K562 (cell line): ENCODE data around the gene NCOA3. TPM values are rescaled to one million over a fixed set of nuclear protein-coding genes. Genes with fewer than 3 reads are reported as not detected.

ENCODE experiments used
- ATAC-seq: fragments of 200-7000 bp; cut with Tn5 transposase; 3 replicates; pipeline ENCODE4 v1.9.1; 2020; ENCODE audit warnings: moderate library complexity
- BruUV-seq: library from RNA; stranded (reverse); fragments of 400-500 nt; replicated peaks from 2 replicates; lab custom pipeline; 2021; lab: Mats Ljungman, UMichigan
- CTCF ChIA-PET: fragments of 300-600 bp; formaldehyde crosslinking; extraction: SDS; loops from one replicate; lab custom pipeline; 2021; ENCODE audit warnings: low intra/inter-chr PET ratio; lab: Yijun Ruan, JAX
- POLR2A ChIA-PET: fragments of 300-600, 350-650 bp; sonication (Branson Sonifier 250); formaldehyde crosslinking; extraction: SDS; loops from one replicate; lab custom pipeline; 2021; ENCODE audit warnings: antibody characterized with exemption, inconsistent platforms; lab: Yijun Ruan, JAX
- DNase-seq, 4 experiments: peaks; one replicate each; pipeline versions ENCODE4 v3.0.0 to v3.0.0-alpha.2; 2011 to 2018; ENCODE audit warnings: low spot score in 3 of 4, mixed read lengths in 3 of 4; ENCODE audit errors: extremely low read depth in 1 of 4
- FAIRE-seq: peaks from 2 replicates; lab custom pipeline; 2011; peaks lifted over from hg19 to GRCh38; lab: Jason Lieb, UNC
- H2AFZ ChIP-seq: 2 replicates; pipeline ENCODE4 v1.6.0; 2011; ENCODE audit warnings: low read depth, low read length, control low read depth, inconsistent platforms
- H3K27ac ChIP-seq: fragments of 200-600 bp; 3 replicates; pipeline ENCODE4 v1.8.0; 2011; ENCODE audit warnings: low read depth, mild to moderate bottlenecking, control low read depth, inconsistent platforms, low read length, moderate library complexity, mixed read lengths; ENCODE audit errors: extremely low read depth
- H3K27me3 ChIP-seq, 2 experiments: fragments of 300-600 bp in 1 of 2; 2 replicates in 1 of 2; 3 replicates in 1 of 2; pipeline versions ENCODE4 v1.6.0 to v1.8.0; 2011; ENCODE audit warnings: inconsistent platforms in 2 of 2, low read length in 2 of 2, mild to moderate bottlenecking in 1 of 2, mixed read lengths in 1 of 2, moderate library complexity in 1 of 2; ENCODE audit not compliant: control insufficient read depth in 2 of 2, insufficient read depth in 2 of 2
- H3K36me3 ChIP-seq: fragments of 300-600 bp; 3 replicates; pipeline ENCODE4 v1.8.0; 2011; ENCODE audit warnings: mild to moderate bottlenecking, low read length, inconsistent platforms; ENCODE audit not compliant: control insufficient read depth, insufficient read depth
- H3K4me1 ChIP-seq, 2 experiments: fragments of 200-600 bp in 1 of 2; replicated peaks in 1 of 2; 2 replicates in 1 of 2; 3 replicates in 1 of 2; pipeline versions ENCODE4 v1.5.1 to v1.8.0; 2011; ENCODE audit warnings: inconsistent platforms in 2 of 2, low read length in 2 of 2, mild to moderate bottlenecking in 1 of 2, mixed read lengths in 1 of 2, moderate library complexity in 1 of 2; ENCODE audit not compliant: control insufficient read depth in 2 of 2, insufficient read depth in 2 of 2
- H3K4me2 ChIP-seq: 2 replicates; pipeline ENCODE4 v1.6.1; 2011; ENCODE audit warnings: low read length, control low read depth, inconsistent platforms, mixed read lengths; ENCODE audit not compliant: insufficient read depth
- H3K4me3 ChIP-seq: fragments of 200-600 bp; sonication (generic), shearing (Covaris generic); 2 replicates; pipeline ENCODE4 v1.5.1; 2016; ENCODE audit warnings: control low read depth, inconsistent platforms
- H3K79me2 ChIP-seq: fragments of 200-600 bp; 3 replicates; pipeline ENCODE4 v1.8.0; 2011; ENCODE audit warnings: low read length, inconsistent platforms; ENCODE audit not compliant: control insufficient read depth, insufficient read depth
- H3K9ac ChIP-seq, 2 experiments: 2 replicates each; pipeline versions ENCODE4 v1.6.0 to v1.6.1; 2011; ENCODE audit warnings: low read depth in 2 of 2, low read length in 2 of 2, control low read depth in 1 of 2, inconsistent platforms in 1 of 2, mild to moderate bottlenecking in 1 of 2, mixed read lengths in 1 of 2; ENCODE audit not compliant: insufficient read depth in 1 of 2
- H3K9me1 ChIP-seq: one replicate; pipeline ENCODE4 v1.6.0; 2011; ENCODE audit warnings: inconsistent platforms, mild to moderate bottlenecking, low read length, moderate library complexity; ENCODE audit not compliant: control insufficient read depth, insufficient read depth
- H3K9me3 ChIP-seq: replicated peaks from 2 replicates; pipeline ENCODE4 v1.5.1; 2011; ENCODE audit warnings: low read depth, low read length, inconsistent platforms; ENCODE audit not compliant: control insufficient read depth, insufficient read depth
- H4K20me1 ChIP-seq: replicated peaks from 2 replicates; pipeline ENCODE4 v1.6.1; 2011; ENCODE audit warnings: low read length, inconsistent platforms, mixed read lengths; ENCODE audit not compliant: control insufficient read depth, insufficient read depth
- NFYB ChIP-seq: IDR thresholded peaks from 2 replicates; pipeline ENCODE4 v1.6.1; 2011; ENCODE audit warnings: mild to moderate bottlenecking, moderate library complexity; ENCODE audit not compliant: insufficient read length; ENCODE audit errors: extremely low read depth
- ZBTB11 ChIP-seq, 3 experiments: fragments of 200-800 bp in 1 of 3; fragments of 250-450 bp in 1 of 3; fragments of 450-650 bp in 1 of 3; sonication (Bioruptor Pico) in 1 of 3; sonication (Bioruptor generic) in 1 of 3; formaldehyde crosslinking in 1 of 3; IDR thresholded peaks; 2 replicates each; pipeline versions ENCODE4 v1.6.1 to v1.8.0; 2016 to 2022; ENCODE audit warnings: mild to moderate bottlenecking in 2 of 3, missing genetic modification characterization in 2 of 3, missing compliant biosample characterization in 1 of 3, moderate library complexity in 1 of 3
- WGBS: fragments of 100-300 bp; shearing (Covaris generic); methylation state at CpG from one replicate; pipeline ENCODE4 v1.1.6; 2016; ENCODE audit warnings: low coverage, mixed read lengths; ENCODE audit not compliant: insufficient coverage; ENCODE audit errors: missing lambda C conversion rate; 5-methylcytosine and 5-hydroxymethylcytosine counted together
- in situ Hi-C: fragments of 300-500 bp; cut with MboI; formaldehyde crosslinking; loops from 4 replicates; pipeline ENCODE4 v1.15.0; 2018; ENCODE audit warnings: inconsistent platforms, mixed read lengths
- intact Hi-C: fragments of 100-400 bp; cut with micrococcal nuclease; formaldehyde crosslinking; loops from 2 replicates; pipeline ENCODE4 v1.14.2; 2022
- polyA plus RNA-seq, 8 experiments: library from polyadenylated mRNA; depleted of rRNA in 4 of 8; stranded (reverse) in 5 of 8; unstranded in 3 of 8; fragments of >200 nt; fragmentation: Nextera tagmentation in 2 of 8; fragmentation: Illumina TruSeq in 1 of 8; extraction: Ambion mirVana in 2 of 8; extraction: Trizol in 1 of 8; gene quantifications; 2 replicates each; pipeline versions ENCODE4 v1.2.1 to v1.2.3, GENCODE V29; 2011 to 2014; ENCODE audit warnings: inconsistent platforms in 1 of 8, missing spikeins in 1 of 8
- total RNA-seq, 7 experiments: library from RNA; depleted of rRNA in 6 of 7; stranded (reverse); fragments of >200 nt in 6 of 7; fragmentation: Illumina TruSeq in 2 of 7; extraction: Trizol in 2 of 7; gene quantifications; 2 replicates each; pipeline versions ENCODE4 v1.2.1 to v1.2.3, GENCODE V29; 2011 to 2021; ENCODE audit warnings: low replicate concordance in 1 of 7

NCOA3 gene
- total and polyA plus RNA-seq, 9 of the 15 experiments (the other 6 are each of a cell fraction or from before 2014, with no cell fraction given) = 3.2 to 24.3 (median 14.4) TPM

DNA sequence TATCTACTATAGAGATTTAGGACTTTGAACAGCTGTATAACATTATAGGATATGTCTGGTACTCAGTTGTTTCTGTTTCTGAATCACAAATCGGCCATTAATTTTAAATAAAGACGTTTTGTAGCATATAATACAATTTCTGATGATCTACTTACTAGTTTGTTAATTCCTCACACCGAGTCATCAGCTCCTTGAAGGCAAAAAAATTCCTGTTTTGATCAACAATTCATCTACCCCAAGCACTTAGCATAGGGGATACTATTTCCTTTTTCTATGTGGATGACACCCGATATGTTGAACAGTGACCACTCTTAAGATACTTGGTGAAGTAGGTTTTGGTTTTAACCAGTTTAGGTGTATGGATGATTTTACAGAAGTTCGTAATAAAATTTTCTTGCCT lies 107.3 kb downstream of the NCOA3 start:
- no peak for DNase-seq
- Histone ChIP-seq H3K27me3 (no peaks in the 10 kb centered on the region), H4K20me1 (no peaks in the 10 kb centered on the region), H3K79me2 (peaks cover 60% of the 10 kb centered on the region), H3K27ac (peak overlapping the region; percentile 86), H3K4me1 (peaks cover 6 to 52% of the 10 kb centered on the region in 2 experiments), H3K4me3 (no peak overlapping the region), H3K9ac (peak overlapping the region in 1 of 2 experiments; percentile 32; a peak in 2 of 4 replicates)
- CTCF ChIA-PET = no interaction called here
- no TSS peak for BruUV-seq
- no peak for FAIRE-seq
- in situ Hi-C loops = loop anchor here (10.0 kb wide), 1 partner anchor 324 kb away; no protein-coding TSS in a partner anchor
- POLR2A ChIA-PET = interaction anchor here (0.8 to 1.9 kb wide), 5 partner anchors 11 to 236 kb away, joined by 3 to 12 read pairs (median 3); partner anchors contain the start of gene NCOA3
- ATAC-seq = no peak
- TF ChIP-seq ZBTB11 (CRISPR knock-in tag; IDR thresholded peaks at IDR 0.05) = peak in 1 of 3 experiments; percentile 72; a peak in 1 of 6 replicates
- no peak for TF ChIP-seq NFYB
- TF ChIP-seq, all 486 proteins: peak for 1
- Histone ChIP-seq H3K36me3 (peaks cover 4% of the 10 kb centered on the region; the same call in 1 of the 3 replicates), H2AFZ (0 out of 2 replicates have a peak overlapping the region, but pooled peaks have one; percentile 7), H3K4me2 (peak overlapping the region; percentile 14; the same call in 1 of the 2 replicates), H3K9me3 (no peaks in the 10 kb centered on the region), H3K9me1 (peaks cover 3% of the 10 kb centered on the region)
- intact Hi-C loops = no loop called here
- WGBS = 41% methylated on average over 5 of the region's 5 CpGs
